ENCODE measurements around the gene FGF1. TPM values are rescaled to one million over a fixed set of nuclear protein-coding genes. Genes with fewer than 3 reads are reported as not detected.

FGF1 gene
- total RNA-seq, 2 donors from 2014 or later = 11.4 to 56.7 TPM

DNA sequence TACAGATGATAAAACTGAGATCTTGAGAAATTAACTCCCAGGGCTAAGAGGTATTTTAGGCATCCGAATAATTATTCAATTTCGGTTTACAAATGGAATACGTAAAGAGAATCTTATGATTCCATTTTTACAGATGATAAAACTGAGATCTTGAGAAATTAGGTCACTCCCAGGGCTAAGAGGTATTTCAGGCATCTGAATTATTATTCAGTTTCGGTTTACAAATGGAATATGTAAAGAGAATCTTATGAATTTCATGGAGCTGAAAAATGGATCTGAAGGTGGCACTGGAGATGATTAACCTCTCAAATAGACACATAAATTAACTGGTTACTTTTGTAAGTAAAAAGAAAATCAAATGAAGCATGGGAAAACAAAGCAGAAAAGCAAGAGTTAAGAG lies 44.2 kb downstream of the FGF1 start:
- DNase-seq (ENCODE audit: low spot score) (no peak), ATAC-seq (ENCODE audit: insufficient number of reproducible peaks, low FRiP score, low read depth) (no peak)
- peaks cover 6 to 17% of the 10 kb centered on the region in 2 donors for H3K4me1 ChIP-seq (ENCODE audit: control insufficient read depth in 1 of 2, low read depth in 2 of 2)
- H3K27me3 ChIP-seq (replicated peaks; ENCODE audit: insufficient read depth) = no peaks in the 10 kb centered on the region
- no peak overlapping the region for H3K27ac ChIP-seq
- H3K9me3 ChIP-seq = no peaks in the 10 kb centered on the region
- H3K4me3 ChIP-seq = no peak overlapping the region
- TF ChIP-seq, protein P1, sequence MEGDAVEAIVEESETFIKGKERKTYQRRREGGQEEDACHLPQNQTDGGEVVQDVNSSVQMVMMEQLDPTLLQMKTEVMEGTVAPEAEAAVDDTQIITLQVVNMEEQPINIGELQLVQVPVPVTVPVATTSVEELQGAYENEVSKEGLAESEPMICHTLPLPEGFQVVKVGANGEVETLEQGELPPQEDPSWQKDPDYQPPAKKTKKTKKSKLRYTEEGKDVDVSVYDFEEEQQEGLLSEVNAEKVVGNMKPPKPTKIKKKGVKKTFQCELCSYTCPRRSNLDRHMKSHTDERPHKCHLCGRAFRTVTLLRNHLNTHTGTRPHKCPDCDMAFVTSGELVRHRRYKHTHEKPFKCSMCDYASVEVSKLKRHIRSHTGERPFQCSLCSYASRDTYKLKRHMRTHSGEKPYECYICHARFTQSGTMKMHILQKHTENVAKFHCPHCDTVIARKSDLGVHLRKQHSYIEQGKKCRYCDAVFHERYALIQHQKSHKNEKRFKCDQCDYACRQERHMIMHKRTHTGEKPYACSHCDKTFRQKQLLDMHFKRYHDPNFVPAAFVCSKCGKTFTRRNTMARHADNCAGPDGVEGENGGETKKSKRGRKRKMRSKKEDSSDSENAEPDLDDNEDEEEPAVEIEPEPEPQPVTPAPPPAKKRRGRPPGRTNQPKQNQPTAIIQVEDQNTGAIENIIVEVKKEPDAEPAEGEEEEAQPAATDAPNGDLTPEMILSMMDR (IDR thresholded peaks at IDR 0.05) = no peak
- H3K36me3 ChIP-seq = no peaks in the 10 kb centered on the region

DNA sequence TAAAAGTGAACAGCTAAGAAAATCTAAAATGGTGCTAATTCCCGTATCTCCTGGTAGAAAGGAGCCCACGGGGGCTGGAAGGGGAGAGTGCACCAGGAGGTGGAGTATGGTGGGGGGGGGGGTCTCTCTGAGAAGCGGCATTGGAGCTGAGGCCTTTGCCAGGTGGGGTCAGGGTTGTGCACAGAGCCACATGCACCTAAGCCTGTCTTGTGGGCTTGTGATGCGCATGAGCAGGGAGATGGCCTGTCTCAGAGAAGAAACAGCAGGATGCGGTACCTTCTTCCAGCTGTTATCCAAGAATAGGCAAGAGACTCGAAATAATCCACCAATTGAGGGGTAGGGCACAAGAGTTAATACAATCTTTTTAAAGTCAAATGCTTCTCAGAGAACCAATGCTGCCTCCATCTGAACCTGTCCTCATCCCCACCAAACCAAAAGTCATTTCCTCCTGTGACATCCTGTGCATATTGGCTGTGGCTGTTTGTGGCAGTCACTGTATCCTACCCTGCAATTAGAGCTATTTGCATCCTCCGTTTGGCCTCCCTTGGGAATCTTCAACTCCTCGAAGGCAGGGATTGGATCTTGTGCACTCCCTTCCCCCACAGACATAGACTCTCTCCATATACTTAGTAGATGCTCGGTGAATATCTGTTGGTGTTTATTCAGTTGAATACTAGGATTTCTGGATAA lies 45.4 kb downstream of the FGF1 start:
- H3K27ac ChIP-seq = no peak overlapping the region
- DNase-seq (ENCODE audit: low spot score) (no peak), ATAC-seq (ENCODE audit: insufficient number of reproducible peaks, low FRiP score, low read depth) (no peak)
- TF ChIP-seq, protein P1 (IDR thresholded peaks at IDR 0.05) = no peak
- peaks cover 4 to 21% of the 10 kb centered on the region in 2 donors for H3K4me1 ChIP-seq (ENCODE audit: control insufficient read depth in 1 of 2, low read depth in 2 of 2)
- H3K27me3 ChIP-seq (replicated peaks; ENCODE audit: insufficient read depth) = no peaks in the 10 kb centered on the region
- H3K36me3 ChIP-seq = no peaks in the 10 kb centered on the region
- no peaks in the 10 kb centered on the region for H3K9me3 ChIP-seq
- H3K4me3 ChIP-seq = no peak overlapping the region

GRCh38 chr5:142639455-142639854 lies 46.4 kb downstream of the FGF1 start:
- H3K9me3 ChIP-seq = no peaks in the 10 kb centered on the region
- no peak overlapping the region for H3K27ac ChIP-seq
- ATAC-seq (ENCODE audit: insufficient number of reproducible peaks, low FRiP score, low read depth) (no peak), DNase-seq (ENCODE audit: low spot score) (no peak)
- peaks cover 0 to 19% of the 10 kb centered on the region in 2 donors for H3K4me1 ChIP-seq (ENCODE audit: control insufficient read depth in 1 of 2, low read depth in 2 of 2)
- TF ChIP-seq, protein P1 (IDR thresholded peaks at IDR 0.05) = no peak
- no peak overlapping the region for H3K4me3 ChIP-seq
- H3K27me3 ChIP-seq (replicated peaks; ENCODE audit: insufficient read depth) = no peaks in the 10 kb centered on the region
- no peaks in the 10 kb centered on the region for H3K36me3 ChIP-seq

DNA sequence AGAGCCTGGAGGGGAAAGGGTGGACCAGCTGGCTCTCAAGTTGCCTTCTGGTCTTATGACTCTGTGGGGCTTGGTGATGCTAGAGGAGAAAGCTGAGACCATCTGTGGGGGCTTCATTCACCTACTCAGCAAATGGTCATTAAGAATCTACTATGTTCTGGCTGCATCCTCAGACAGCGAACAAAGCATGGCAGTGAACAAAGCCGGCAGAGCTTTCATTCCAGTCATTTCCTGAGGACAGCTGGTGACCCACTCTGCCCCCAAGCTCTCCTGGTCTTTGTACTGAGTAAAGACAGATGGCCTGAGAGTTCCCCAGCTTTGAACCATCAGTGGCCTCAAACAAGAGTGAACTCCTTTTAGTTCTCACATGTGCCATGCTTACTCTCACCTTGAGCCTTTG lies 48.0 kb downstream of the FGF1 start:
- no peaks in the 10 kb centered on the region for H3K27me3 ChIP-seq (replicated peaks; ENCODE audit: insufficient read depth)
- H3K27ac ChIP-seq = no peak overlapping the region
- no peaks in the 10 kb centered on the region for H3K9me3 ChIP-seq
- TF ChIP-seq, protein P1 (IDR thresholded peaks at IDR 0.05) = no peak
- DNase-seq (ENCODE audit: low spot score) = no peak
- H3K4me1 ChIP-seq (ENCODE audit: control insufficient read depth in 1 of 2, low read depth in 2 of 2) = peaks cover 0 to 13% of the 10 kb centered on the region in 2 donors
- H3K36me3 ChIP-seq = no peaks in the 10 kb centered on the region
- ATAC-seq (ENCODE audit: insufficient number of reproducible peaks, low FRiP score, low read depth) = no peak
- no peak overlapping the region for H3K4me3 ChIP-seq

DNA sequence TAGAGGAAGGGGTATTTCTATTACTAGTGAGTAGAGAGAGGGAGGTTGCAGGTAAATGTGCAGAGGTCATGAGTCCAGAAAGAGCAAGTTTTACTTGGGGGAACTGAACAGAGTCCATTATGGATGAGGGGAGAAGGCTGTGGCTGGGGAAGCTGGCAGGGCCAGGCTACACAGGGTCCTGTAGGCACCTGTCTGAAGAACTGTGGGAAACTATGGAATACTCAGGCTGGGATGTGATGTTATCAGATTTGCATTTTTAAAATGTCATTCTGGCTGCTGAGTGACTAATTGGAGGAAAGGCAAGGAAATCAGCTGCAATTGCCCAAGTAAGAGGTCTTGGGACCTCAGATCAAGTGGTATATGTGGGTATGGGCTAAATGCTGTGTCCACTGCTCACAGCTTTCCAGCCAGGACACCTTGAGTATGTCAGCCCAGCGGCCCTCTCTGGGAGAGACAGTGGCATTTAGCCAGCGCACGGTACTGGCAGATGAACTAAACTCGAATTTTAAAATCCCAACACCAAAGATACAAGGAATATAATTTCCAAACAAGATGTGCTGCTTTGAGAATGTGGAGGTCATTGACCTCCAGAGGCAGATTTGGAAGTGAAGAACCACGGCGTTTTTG lies 49.1 kb downstream of the FGF1 start:
- DNase-seq (ENCODE audit: low spot score) (no peak), ATAC-seq (ENCODE audit: insufficient number of reproducible peaks, low FRiP score, low read depth) (no peak)
- TF ChIP-seq, protein P1 (IDR thresholded peaks at IDR 0.05) = no peak
- peaks cover 0 to 13% of the 10 kb centered on the region in 2 donors for H3K4me1 ChIP-seq (ENCODE audit: control insufficient read depth in 1 of 2, low read depth in 2 of 2)
- no peaks in the 10 kb centered on the region for H3K27me3 ChIP-seq (replicated peaks; ENCODE audit: insufficient read depth)
- no peaks in the 10 kb centered on the region for H3K36me3 ChIP-seq
- no peak overlapping the region for H3K27ac ChIP-seq
- H3K4me3 ChIP-seq = no peak overlapping the region
- no peaks in the 10 kb centered on the region for H3K9me3 ChIP-seq
